PC-9 (cell line): ENCODE measurements around the gene CDK18. TPM values are rescaled to one million over a fixed set of nuclear protein-coding genes. Genes with fewer than 3 reads are reported as not detected.

Experiments used
- BruUV-seq: library from RNA; stranded (reverse); fragments of 400-500 nt; replicated peaks from 2 replicates; lab custom pipeline; 2021; lab: Mats Ljungman, UMichigan
- CTCF ChIA-PET: fragments of 300-600 bp; sonication (Branson Sonifier 250); formaldehyde crosslinking; loops from one replicate; lab custom pipeline; 2022; ENCODE audit warnings: antibody characterized with exemption; lab: Charles Lee
- POLR2A ChIA-PET: fragments of 300-600 bp; sonication (Branson Sonifier 250); formaldehyde crosslinking; loops from one replicate; lab custom pipeline; 2022; ENCODE audit warnings: antibody characterized with exemption; ENCODE audit not compliant: unreplicated experiment; lab: Charles Lee
- DNase-seq, 2 experiments: peaks; one replicate each; pipeline versions ENCODE4 v3.0.0 to v3.0.0-alpha.2; 2015 to 2022; ENCODE audit warnings: mixed read lengths in 1 of 2
- H2AFZ ChIP-seq: fragments of 200-600 bp; sonication (generic); 2 replicates; pipeline ENCODE4 v1.8.1; 2017; ENCODE audit warnings: antibody characterized with exemption
- H3F3A ChIP-seq: fragments of 200-600 bp; sonication (generic); 2 replicates; pipeline ENCODE4 v1.8.1; 2017; ENCODE audit warnings: antibody characterized with exemption, mild to moderate bottlenecking, low read depth; ENCODE audit not compliant: insufficient read depth
- H3K27ac ChIP-seq: fragments of 200-600 bp; sonication (generic); 2 replicates; pipeline ENCODE4 v1.6.1; 2016; ENCODE audit warnings: mixed run types
- H3K27me3 ChIP-seq: fragments of 200-600 bp; sonication (generic); 2 replicates; pipeline ENCODE4 v1.6.1; 2016; ENCODE audit warnings: low read depth, mixed run types; ENCODE audit not compliant: insufficient read depth
- H3K36me3 ChIP-seq: fragments of 200-600 bp; sonication (generic); 2 replicates; pipeline ENCODE4 v1.6.1; 2016; ENCODE audit warnings: low read depth, mixed run types
- H3K4me1 ChIP-seq: fragments of 200-600 bp; sonication (generic); replicated peaks from 2 replicates; pipeline ENCODE4 v1.6.1; 2016; ENCODE audit warnings: mixed run types; ENCODE audit not compliant: insufficient read depth
- H3K4me2 ChIP-seq: fragments of 200-600 bp; sonication (generic); 2 replicates; pipeline ENCODE4 v1.6.1; 2017; ENCODE audit warnings: mixed run types
- H3K4me3 ChIP-seq: fragments of 200-600 bp; sonication (generic); 2 replicates; pipeline ENCODE4 v1.6.1; 2016; ENCODE audit warnings: mixed run types
- H3K79me2 ChIP-seq: fragments of 200-600 bp; sonication (generic); 2 replicates; pipeline ENCODE4 v1.6.1; 2017; ENCODE audit warnings: low read depth, mixed run types
- H3K9me2 ChIP-seq: fragments of 200-600 bp; sonication (generic); 2 replicates; pipeline ENCODE4 v1.8.1; 2017; ENCODE audit warnings: mild to moderate bottlenecking; ENCODE audit not compliant: insufficient read depth
- H3K9me3 ChIP-seq: fragments of 200-600 bp; sonication (generic); 2 replicates; pipeline ENCODE4 v1.8.1; 2016; ENCODE audit warnings: low read depth; ENCODE audit not compliant: insufficient read depth
- H4K20me1 ChIP-seq: fragments of 200-600 bp; sonication (generic); 2 replicates; pipeline ENCODE4 v1.8.1; 2017; ENCODE audit not compliant: insufficient read depth
- CTCF ChIP-seq: fragments of 200-600 bp; sonication (generic); conservative IDR thresholded peaks from 2 replicates; pipeline ENCODE4 v1.6.1; 2017; ENCODE audit warnings: mixed run types, antibody characterized with exemption, mild to moderate bottlenecking, moderate library complexity
- EZH2 ChIP-seq: fragments of 200-600 bp; sonication (generic); IDR thresholded peaks from 2 replicates; pipeline ENCODE4 v1.8.0; 2017; ENCODE audit warnings: antibody characterized with exemption, low read depth
- intact Hi-C: fragments of 100-400 bp; cut with micrococcal nuclease; formaldehyde crosslinking; loops from one replicate; pipeline ENCODE4 v1.10.0; 2022; ENCODE audit not compliant: unreplicated experiment
- total RNA-seq: library from RNA; stranded (reverse); gene quantifications from 2 replicates; pipeline ENCODE4 v1.2.3, GENCODE V29; 2021

Gene CDK18
- total RNA-seq, 1 experiment from 2014 or later = 35.3 TPM

GRCh38 chr1:205568469-205569361, 64.2 kb downstream of the CDK18 start:
- no TSS peak for BruUV-seq
- no peaks in the 10 kb centered on the region for H3K36me3 ChIP-seq
- H3F3A ChIP-seq = peaks cover 16% of the 10 kb centered on the region
- H3K4me2 ChIP-seq = peak overlapping the region; percentile 84
- no peak overlapping the region for H3K27ac ChIP-seq
- TF ChIP-seq EZH2 (no peak), CTCF (no peak)
- peak in 1 of 2 experiments; percentile 25 for DNase-seq
- H3K27me3 ChIP-seq = no peaks in the 10 kb centered on the region; the same call in 1 of the 2 replicates
- H3K79me2 ChIP-seq = no peaks in the 10 kb centered on the region
- peak overlapping the region; percentile 61 for H3K4me3 ChIP-seq
- no peaks in the 10 kb centered on the region for H4K20me1 ChIP-seq
- intact Hi-C loops = no loop called here
- ChIA-PET POLR2A (no interaction called here), CTCF (no interaction called here)
- H3K4me1 ChIP-seq = peaks cover 17% of the 10 kb centered on the region
- H3K9me2 ChIP-seq = no peaks in the 10 kb centered on the region
- H3K9me3 ChIP-seq = no peaks in the 10 kb centered on the region
- 0 out of 2 replicates have a peak overlapping the region, but pooled peaks have one; percentile 61 for H2AFZ ChIP-seq

- Histone ChIP-seq H2AFZ (0 out of 2 replicates have a peak overlapping the region, but pooled peaks have one; percentile 60), H3F3A (peaks cover 9% of the 10 kb centered on the region), H3K27ac (no peak overlapping the region), H3K79me2 (no peaks in the 10 kb centered on the region), H3K9me2 (no peaks in the 10 kb centered on the region), H3K9me3 (no peaks in the 10 kb centered on the region), H3K4me1 (peaks cover 8% of the 10 kb centered on the region), H3K4me3 (peak overlapping the region; percentile 61; the same call in 1 of the 2 replicates), H3K36me3 (no peaks in the 10 kb centered on the region), H3K27me3 (no peaks in the 10 kb centered on the region; the same call in 1 of the 2 replicates), H4K20me1 (no peaks in the 10 kb centered on the region), H3K4me2 (peak overlapping the region; percentile 84)
- BruUV-seq = no TSS peak
- DNase-seq = peak in 1 of 2 experiments; percentile 42
- intact Hi-C loops = no loop called here
- CTCF ChIA-PET = interaction anchor here (0.6 kb wide), 1 partner anchor 14 kb away, joined by 4 read pairs; no protein-coding TSS in a partner anchor
- POLR2A ChIA-PET = interaction anchor here (0.6 kb wide), 1 partner anchor 65 kb away, joined by 19 read pairs; the partner anchor contains the start of gene CDK18
- TF ChIP-seq CTCF (no peak), EZH2 (no peak)
These were observed 65.1 kb downstream of the CDK18 start for GRCh38 chr1:205569411-205570172.

- Histone ChIP-seq H3K27ac (no peak overlapping the region), H3K36me3 (no peaks in the 10 kb centered on the region), H3K79me2 (no peaks in the 10 kb centered on the region), H3K9me2 (no peaks in the 10 kb centered on the region), H3F3A (peaks cover 8% of the 10 kb centered on the region), H3K27me3 (no peaks in the 10 kb centered on the region; the same call in 1 of the 2 replicates), H3K4me3 (no peak overlapping the region), H3K4me2 (no peak overlapping the region), H4K20me1 (no peaks in the 10 kb centered on the region), H3K9me3 (no peaks in the 10 kb centered on the region), H3K4me1 (peaks cover 7% of the 10 kb centered on the region), H2AFZ (no peak overlapping the region)
- no TSS peak for BruUV-seq
- intact Hi-C loops = no loop called here
- no peak for DNase-seq
- POLR2A ChIA-PET = interaction anchor here (0.6 kb wide), 1 partner anchor 65 kb away, joined by 19 read pairs; the partner anchor contains the start of gene CDK18
- TF ChIP-seq CTCF (no peak), EZH2 (no peak)
- CTCF ChIA-PET = interaction anchor here (0.6 to 1.0 kb wide), 2 partner anchors 9 to 14 kb away, joined by 3 to 4 read pairs; no protein-coding TSS in a partner anchor
These were observed 65.7 kb downstream of the CDK18 start for GRCh38 chr1:205570173-205570501.
